ENCODE results near the gene CDC37.

GRCh38 chr19:10419646-10420443, 16.5 kb upstream of the CDC37 start:
- TF ChIP-seq NFE2L2 (conservative IDR thresholded peaks at IDR 0.05; ENCODE audit: low read length) (no peak), USF2 (IDR thresholded peaks at IDR 0.05) (peak; percentile 74)
- TF ChIP-seq, protein P1, sequence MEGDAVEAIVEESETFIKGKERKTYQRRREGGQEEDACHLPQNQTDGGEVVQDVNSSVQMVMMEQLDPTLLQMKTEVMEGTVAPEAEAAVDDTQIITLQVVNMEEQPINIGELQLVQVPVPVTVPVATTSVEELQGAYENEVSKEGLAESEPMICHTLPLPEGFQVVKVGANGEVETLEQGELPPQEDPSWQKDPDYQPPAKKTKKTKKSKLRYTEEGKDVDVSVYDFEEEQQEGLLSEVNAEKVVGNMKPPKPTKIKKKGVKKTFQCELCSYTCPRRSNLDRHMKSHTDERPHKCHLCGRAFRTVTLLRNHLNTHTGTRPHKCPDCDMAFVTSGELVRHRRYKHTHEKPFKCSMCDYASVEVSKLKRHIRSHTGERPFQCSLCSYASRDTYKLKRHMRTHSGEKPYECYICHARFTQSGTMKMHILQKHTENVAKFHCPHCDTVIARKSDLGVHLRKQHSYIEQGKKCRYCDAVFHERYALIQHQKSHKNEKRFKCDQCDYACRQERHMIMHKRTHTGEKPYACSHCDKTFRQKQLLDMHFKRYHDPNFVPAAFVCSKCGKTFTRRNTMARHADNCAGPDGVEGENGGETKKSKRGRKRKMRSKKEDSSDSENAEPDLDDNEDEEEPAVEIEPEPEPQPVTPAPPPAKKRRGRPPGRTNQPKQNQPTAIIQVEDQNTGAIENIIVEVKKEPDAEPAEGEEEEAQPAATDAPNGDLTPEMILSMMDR (IDR thresholded peaks at IDR 0.05), result no peak
- TF ChIP-seq, protein P2, sequence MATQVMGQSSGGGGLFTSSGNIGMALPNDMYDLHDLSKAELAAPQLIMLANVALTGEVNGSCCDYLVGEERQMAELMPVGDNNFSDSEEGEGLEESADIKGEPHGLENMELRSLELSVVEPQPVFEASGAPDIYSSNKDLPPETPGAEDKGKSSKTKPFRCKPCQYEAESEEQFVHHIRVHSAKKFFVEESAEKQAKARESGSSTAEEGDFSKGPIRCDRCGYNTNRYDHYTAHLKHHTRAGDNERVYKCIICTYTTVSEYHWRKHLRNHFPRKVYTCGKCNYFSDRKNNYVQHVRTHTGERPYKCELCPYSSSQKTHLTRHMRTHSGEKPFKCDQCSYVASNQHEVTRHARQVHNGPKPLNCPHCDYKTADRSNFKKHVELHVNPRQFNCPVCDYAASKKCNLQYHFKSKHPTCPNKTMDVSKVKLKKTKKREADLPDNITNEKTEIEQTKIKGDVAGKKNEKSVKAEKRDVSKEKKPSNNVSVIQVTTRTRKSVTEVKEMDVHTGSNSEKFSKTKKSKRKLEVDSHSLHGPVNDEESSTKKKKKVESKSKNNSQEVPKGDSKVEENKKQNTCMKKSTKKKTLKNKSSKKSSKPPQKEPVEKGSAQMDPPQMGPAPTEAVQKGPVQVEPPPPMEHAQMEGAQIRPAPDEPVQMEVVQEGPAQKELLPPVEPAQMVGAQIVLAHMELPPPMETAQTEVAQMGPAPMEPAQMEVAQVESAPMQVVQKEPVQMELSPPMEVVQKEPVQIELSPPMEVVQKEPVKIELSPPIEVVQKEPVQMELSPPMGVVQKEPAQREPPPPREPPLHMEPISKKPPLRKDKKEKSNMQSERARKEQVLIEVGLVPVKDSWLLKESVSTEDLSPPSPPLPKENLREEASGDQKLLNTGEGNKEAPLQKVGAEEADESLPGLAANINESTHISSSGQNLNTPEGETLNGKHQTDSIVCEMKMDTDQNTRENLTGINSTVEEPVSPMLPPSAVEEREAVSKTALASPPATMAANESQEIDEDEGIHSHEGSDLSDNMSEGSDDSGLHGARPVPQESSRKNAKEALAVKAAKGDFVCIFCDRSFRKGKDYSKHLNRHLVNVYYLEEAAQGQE (IDR thresholded peaks at IDR 0.05), result no peak
